Retinal pigment epithelial cell (primary cell): ENCODE data around the gene PADI3.
"Not testable (repeated sequence)": the region's sequence is repeated elsewhere in the genome, so short reads cannot be mapped to it uniquely, and the experiment has no call there.

Experiments used
- DNase-seq: peaks from one replicate; pipeline ENCODE4 v3.0.0-alpha.2; 2010; ENCODE audit warnings: low read depth
- H3K4me3 ChIP-seq: 2 replicates; pipeline ENCODE4 v1.5.1; 2011; ENCODE audit warnings: mild to moderate bottlenecking, low read length, control low read depth, moderate library complexity
- CTCF ChIP-seq: conservative IDR thresholded peaks from 2 replicates; pipeline ENCODE4 v1.5.1; 2011; ENCODE audit warnings: low read depth, low read length, control low read depth, inconsistent platforms

The PADI3 gene

GRCh38 chr1:17239420-17239819, 9.5 kb upstream of the PADI3 start:
- TF ChIP-seq CTCF: no peak
- peak; percentile 90 for DNase-seq
- H3K4me3 ChIP-seq: no peak overlapping the region

GRCh38 chr1:17241011-17241779, 7.7 kb upstream of the PADI3 start:
- not testable (repeated sequence) for DNase-seq, H3K4me3 ChIP-seq

- DNase-seq: not testable (repeated sequence)
Observed at GRCh38 chr1:17241780-17242074, 7.2 kb upstream of the PADI3 start.

GRCh38 chr1:17243274-17243673, 5.6 kb upstream of the PADI3 start:
- TF ChIP-seq CTCF: no peak
- no peak overlapping the region for H3K4me3 ChIP-seq
- DNase-seq: no peak

More at GRCh38 chr1:17241780-17242074, 7.2 kb upstream of the PADI3 start:
- H3K4me3 ChIP-seq: not testable (repeated sequence)

- TF ChIP-seq CTCF: no peak
- H3K4me3 ChIP-seq: no peak overlapping the region
- no peak for DNase-seq
Observed at GRCh38 chr1:17244821-17245740, 3.8 kb upstream of the PADI3 start.

- no peak for TF ChIP-seq CTCF
- no peak overlapping the region for H3K4me3 ChIP-seq
Observed at GRCh38 chr1:17245816-17246325, 3.0 kb upstream of the PADI3 start.

GRCh38 chr1:17246971-17247370, 1.9 kb upstream of the PADI3 start:
- no peak for TF ChIP-seq CTCF
- no peak for DNase-seq
- H3K4me3 ChIP-seq: no peak overlapping the region

More at GRCh38 chr1:17245816-17246325, 3.0 kb upstream of the PADI3 start:
- no peak for DNase-seq

- DNase-seq: no peak
- TF ChIP-seq CTCF: no peak
- H3K4me3 ChIP-seq: no peak overlapping the region
Observed at GRCh38 chr1:17250601-17251000, 1.7 kb downstream of the PADI3 start.
